Measurements from ENCODE around the gene LCN10. TPM values are rescaled to one million over a fixed set of nuclear protein-coding genes. Genes with fewer than 3 reads are reported as not detected.

The LCN10 gene
- total RNA-seq, 1 experiment from 2014 or later: 1.5 TPM

DNA sequence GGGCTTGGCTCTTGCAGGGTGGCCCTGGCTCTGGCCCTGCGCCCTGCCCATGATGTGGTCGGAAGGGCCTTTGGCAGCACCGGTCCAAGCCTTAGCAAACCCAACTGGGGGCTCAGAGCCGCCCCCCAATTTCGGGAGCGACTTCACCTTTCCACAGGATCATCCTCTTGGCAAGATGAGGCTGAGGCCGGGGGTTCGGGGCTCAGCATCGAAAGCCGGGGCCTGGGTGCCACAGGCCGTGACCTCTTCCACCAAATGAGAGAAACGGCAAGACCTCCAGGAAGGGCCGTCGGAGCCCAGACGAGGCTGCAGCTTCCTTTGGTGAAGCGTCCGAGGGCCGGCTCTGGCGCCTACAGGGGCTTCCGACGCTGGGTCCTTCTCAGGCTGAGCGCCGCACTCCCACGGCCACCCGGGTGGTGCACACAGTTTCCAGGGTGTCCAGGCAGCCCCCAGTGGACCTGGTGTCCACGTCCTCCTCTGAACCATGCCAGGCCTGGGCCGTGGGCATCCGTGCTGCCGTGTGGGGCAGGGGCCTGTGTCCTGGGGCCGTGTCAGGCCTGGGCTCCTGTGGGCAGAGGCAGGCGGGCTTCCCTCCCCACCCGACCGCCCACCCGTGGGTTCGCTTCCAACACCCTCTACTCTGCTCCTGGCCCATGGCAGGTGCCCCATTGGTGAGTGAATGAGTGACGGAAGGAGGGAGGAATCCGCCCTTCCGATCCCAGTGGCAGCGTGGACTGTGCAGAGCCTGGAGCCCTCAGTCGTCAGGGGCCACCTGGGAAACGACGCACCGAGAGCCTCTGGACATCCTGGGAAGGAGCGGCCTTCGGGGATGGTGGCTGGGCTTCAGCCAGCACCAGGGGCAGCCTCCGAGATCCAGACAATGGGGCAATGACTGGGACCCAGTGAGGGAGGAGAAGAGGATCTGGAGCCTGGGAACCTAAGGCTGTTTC is 50.3 kb downstream of the LCN10 start:
- no peak overlapping the region for H3K4me3 Mint-ChIP-seq
- H3K4me1 ChIP-seq (ENCODE audit: insufficient read depth, low read length): no peaks in the 10 kb centered on the region
- H2AK5ac ChIP-seq (ENCODE audit: insufficient read length, low read length): no peak overlapping the region
- H3K9ac ChIP-seq (ENCODE audit: extremely low read depth, insufficient read length, low read length): no peak overlapping the region
- no peaks in the 10 kb centered on the region for H3K27me3 ChIP-seq (ENCODE audit: insufficient read depth, low read length)
- no peak overlapping the region for H3K56ac ChIP-seq (ENCODE audit: insufficient read length, low read depth, low read length)
- DNase-seq: no peak
- no peak overlapping the region for H2BK15ac ChIP-seq (ENCODE audit: low read depth, low read length)
- H3K79me1 ChIP-seq (ENCODE audit: insufficient read depth, low read depth, low read length, poor library complexity, severe bottlenecking): no peaks in the 10 kb centered on the region
- no peak overlapping the region for H2BK5ac ChIP-seq (ENCODE audit: insufficient read length, low read length)
- no peak overlapping the region for H2AFZ ChIP-seq (ENCODE audit: low read length)
- no peaks in the 10 kb centered on the region for H3K79me2 ChIP-seq (ENCODE audit: insufficient read depth, low read length)
- H2BK20ac ChIP-seq (ENCODE audit: low read depth, low read length, poor library complexity, severe bottlenecking): no peak overlapping the region
- H3K9me3 Mint-ChIP-seq: no peaks in the 10 kb centered on the region; a peak in 1 of 5 replicates
- H3K27ac ChIP-seq (ENCODE audit: insufficient read length, low read depth, low read length): no peak overlapping the region
- H3K4me1 Mint-ChIP-seq: peaks cover 4 to 26% of the 10 kb centered on the region in 2 experiments
- no peak overlapping the region for H2BK12ac ChIP-seq (ENCODE audit: insufficient read length, low read depth, low read length)
- no peak overlapping the region for H3K23ac ChIP-seq (ENCODE audit: insufficient read length, low read depth, low read length)
- H3K4ac ChIP-seq (ENCODE audit: low read depth, low read length): no peak overlapping the region
- H4K5ac ChIP-seq (ENCODE audit: insufficient read length, low read depth, low read length): no peak overlapping the region
- no peak for TF ChIP-seq CTCF (conservative IDR thresholded peaks at IDR 0.05)
- H3K23me2 ChIP-seq (ENCODE audit: insufficient read length, low read depth, low read length, poor library complexity, severe bottlenecking): peaks cover 3% of the 10 kb centered on the region
- no CpG with 5 or more reads among the region's 46 CpGs for WGBS (ENCODE audit: extremely low coverage, insufficient read length, low lambda C conversion rate)
- no peak overlapping the region for H4K91ac ChIP-seq (ENCODE audit: insufficient read length, low read depth, low read length)
- no peak overlapping the region for H2BK120ac ChIP-seq (ENCODE audit: low read depth, low read length, poor library complexity, severe bottlenecking)
- H4K20me1 ChIP-seq (ENCODE audit: control insufficient read depth, insufficient read depth, insufficient read length): no peaks in the 10 kb centered on the region
- H4K8ac ChIP-seq (replicated peaks; ENCODE audit: insufficient read length, low read depth, low read length): no peak overlapping the region
- H3K27ac Mint-ChIP-seq: peak overlapping the region in 1 of 3 experiments; percentile 40; a peak in 2 of 7 replicates
- no peak overlapping the region for H3K18ac ChIP-seq (ENCODE audit: insufficient read length, low read depth, low read length)
- H3K14ac ChIP-seq (ENCODE audit: insufficient read depth, low read length): no peak overlapping the region; the same call in 1 of the 2 replicates
- H3K36me3 Mint-ChIP-seq (ENCODE audit: insufficient read depth in 1 of 3, low read depth in 3 of 3): no peaks in the 10 kb centered on the region
- peaks cover 26% of the 10 kb centered on the region for H3K27me3 Mint-ChIP-seq (ENCODE audit: low read depth)
- H3T11ph ChIP-seq (ENCODE audit: low read length): no peak overlapping the region
- no peaks in the 10 kb centered on the region for H3K9me3 ChIP-seq (ENCODE audit: control insufficient read depth, low read depth, low read length)
- no peak overlapping the region for H3K4me2 ChIP-seq (ENCODE audit: insufficient read depth, insufficient read length, low read length)
